Neural cell (in vitro differentiated cells): ENCODE data around the gene SLC25A21. TPM values are rescaled to one million over a fixed set of nuclear protein-coding genes. Genes with fewer than 3 reads are reported as not detected.

ENCODE experiments used
- H2AFZ ChIP-seq: fragments of 200-600, 300-800 bp; sonication (generic), shearing (Covaris generic); 2 replicates; pipeline ENCODE4 v1.6.0; 2014; ENCODE audit warnings: low read depth, mild to moderate bottlenecking, antibody characterized with exemption, low read length, moderate library complexity
- H3F3A ChIP-seq: fragments of 200-600 bp; shearing (Covaris generic); 2 replicates; pipeline ENCODE4 v1.6.1; 2016; ENCODE audit warnings: mild to moderate bottlenecking, moderate library complexity, mixed read lengths, antibody characterized with exemption, low read length; ENCODE audit not compliant: insufficient read depth, poor library complexity, severe bottlenecking
- H3K27ac ChIP-seq: fragments of 200-600, 300-800 bp; sonication (generic), shearing (Covaris generic); 2 replicates; pipeline ENCODE4 v1.5.1; 2014; ENCODE audit warnings: mild to moderate bottlenecking, low read length, moderate library complexity
- H3K27me3 ChIP-seq: fragments of 300-800, 200-600 bp; sonication (generic), shearing (Covaris generic); 2 replicates; pipeline ENCODE4 v1.6.0; 2014; ENCODE audit warnings: mild to moderate bottlenecking, low read depth, low read length, moderate library complexity; ENCODE audit not compliant: insufficient read depth
- H3K36me3 ChIP-seq: fragments of 300-800, 200-600 bp; sonication (generic), shearing (Covaris generic); 2 replicates; pipeline ENCODE4 v1.5.1; 2014; ENCODE audit warnings: mild to moderate bottlenecking, antibody characterized with exemption, low read length, moderate library complexity; ENCODE audit not compliant: insufficient read depth
- H3K4me2 ChIP-seq: fragments of 300-800, 200-600 bp; sonication (generic), shearing (Covaris generic); 2 replicates; pipeline ENCODE4 v1.6.0; 2014; ENCODE audit warnings: mild to moderate bottlenecking, low read length
- H3K4me3 ChIP-seq: fragments of 300-800, 200-600 bp; sonication (generic), shearing (Covaris generic); 2 replicates; pipeline ENCODE4 v1.5.1; 2014; ENCODE audit warnings: mild to moderate bottlenecking, low read length, moderate library complexity
- H3K79me2 ChIP-seq: fragments of 200-600 bp; shearing (Covaris generic); replicated peaks from 2 replicates; pipeline ENCODE4 v1.6.0; 2014; ENCODE audit warnings: mild to moderate bottlenecking, low read length, moderate library complexity; ENCODE audit not compliant: insufficient read depth
- H3K9ac ChIP-seq: fragments of 300-800, 200-600 bp; sonication (generic), shearing (Covaris generic); 2 replicates; pipeline ENCODE4 v1.6.1; 2016; ENCODE audit warnings: mild to moderate bottlenecking, low read length, mixed read lengths
- H3K9me2 ChIP-seq: fragments of 200-600 bp; shearing (Covaris generic); 2 replicates; pipeline ENCODE4 v1.6.1; 2016; ENCODE audit warnings: mild to moderate bottlenecking, low read length, mixed read lengths; ENCODE audit not compliant: insufficient read depth
- H3K9me3 ChIP-seq: fragments of 200-600, 300-800 bp; sonication (generic), shearing (Covaris generic); 2 replicates; pipeline ENCODE4 v1.6.1; 2016; ENCODE audit warnings: mild to moderate bottlenecking, mixed run types, low read length, moderate library complexity, mixed read lengths
- H4K20me1 ChIP-seq: fragments of 200-600 bp; shearing (Covaris generic); 2 replicates; pipeline ENCODE4 v1.6.1; 2016; ENCODE audit warnings: mild to moderate bottlenecking, mixed run types; ENCODE audit not compliant: insufficient read depth
- EP300 ChIP-seq: fragments of 450-650 bp; conservative IDR thresholded peaks from 2 replicates; pipeline ENCODE4 v1.6.1; 2014; ENCODE audit warnings: antibody characterized with exemption, mild to moderate bottlenecking, moderate library complexity; ENCODE audit not compliant: poor library complexity, severe bottlenecking
- EZH2 ChIP-seq: fragments of 200-600, 300-800 bp; shearing (Covaris generic), sonication (generic); IDR thresholded peaks from 2 replicates; pipeline ENCODE4 v1.6.1; 2014; ENCODE audit warnings: antibody characterized with exemption, low read length, borderline replicate concordance, mild to moderate bottlenecking; ENCODE audit not compliant: insufficient read depth, poor library complexity, severe bottlenecking
- MXI1 ChIP-seq: fragments of 450-650 bp; conservative IDR thresholded peaks from 2 replicates; pipeline ENCODE4 v1.6.1; 2014; ENCODE audit warnings: antibody characterized with exemption, mild to moderate bottlenecking; ENCODE audit not compliant: poor library complexity, severe bottlenecking
- POLR2AphosphoS5 ChIP-seq: IDR thresholded peaks from 2 replicates; pipeline ENCODE4 v1.6.1; 2012
- RAD21 ChIP-seq: fragments of 450-650 bp; conservative IDR thresholded peaks from 2 replicates; pipeline ENCODE4 v1.6.1; 2014; ENCODE audit warnings: antibody characterized with exemption, mild to moderate bottlenecking, moderate library complexity
- SMC3 ChIP-seq: fragments of 450-650 bp; conservative IDR thresholded peaks from 2 replicates; pipeline ENCODE4 v1.6.1; 2014; ENCODE audit warnings: antibody characterized with exemption, mild to moderate bottlenecking, moderate library complexity; ENCODE audit not compliant: poor library complexity
- TAF1 ChIP-seq: IDR thresholded peaks from 2 replicates; pipeline ENCODE4 v1.6.1; 2012; ENCODE audit warnings: low read depth
- polyA plus RNA-seq: library from polyadenylated mRNA; depleted of rRNA; stranded (reverse); fragments of >200 nt; gene quantifications from 2 replicates; pipeline ENCODE4 v1.2.3, GENCODE V29; 2014
- TF ChIP-seq, protein P1 (sequence below): fragments of 450-650 bp; IDR thresholded peaks from 2 replicates; pipeline ENCODE4 v1.5.1; 2014; ENCODE audit warnings: antibody characterized with exemption, mild to moderate bottlenecking, moderate library complexity; ENCODE audit not compliant: poor library complexity, severe bottlenecking
- TF ChIP-seq, protein P2 (sequence below): IDR thresholded peaks from 2 replicates; pipeline ENCODE4 v1.6.1; 2012; ENCODE audit warnings: borderline replicate concordance

Gene SLC25A21
- polyA plus RNA-seq, 1 donor from 2014 or later, result 0.35 TPM

DNA sequence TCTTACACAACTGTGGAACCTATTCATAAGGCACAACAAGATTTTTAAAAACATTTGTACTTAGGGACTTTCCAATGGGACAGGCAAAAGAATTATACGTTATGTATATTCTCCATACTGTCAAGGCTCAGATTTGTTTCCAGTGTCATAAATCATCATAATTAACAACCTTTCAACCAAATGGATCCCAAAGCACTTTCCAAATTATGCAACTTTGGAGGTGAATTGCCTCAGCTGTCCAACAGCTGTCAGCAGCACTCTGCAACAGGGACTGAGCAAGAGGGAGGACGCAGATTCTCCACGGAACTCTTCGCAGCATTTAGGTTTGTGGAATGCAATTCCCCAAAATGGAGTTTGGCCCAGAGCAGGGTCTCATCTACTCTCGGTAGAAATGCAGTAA is 324.2 kb downstream of the SLC25A21 start:
- Histone ChIP-seq H3K27ac (no peak overlapping the region), H3K4me2 (no peak overlapping the region), H3K27me3 (peaks cover 9% of the 10 kb centered on the region), H2AFZ (no peak overlapping the region), H3K9me3 (no peaks in the 10 kb centered on the region), H3F3A (no peaks in the 10 kb centered on the region), H3K36me3 (no peaks in the 10 kb centered on the region), H3K9me2 (no peaks in the 10 kb centered on the region), H3K4me3 (no peak overlapping the region), H3K9ac (no peak overlapping the region), H3K79me2 (no peaks in the 10 kb centered on the region), H4K20me1 (no peaks in the 10 kb centered on the region)
- no peak for TF ChIP-seq MXI1
- TF ChIP-seq, protein P1, sequence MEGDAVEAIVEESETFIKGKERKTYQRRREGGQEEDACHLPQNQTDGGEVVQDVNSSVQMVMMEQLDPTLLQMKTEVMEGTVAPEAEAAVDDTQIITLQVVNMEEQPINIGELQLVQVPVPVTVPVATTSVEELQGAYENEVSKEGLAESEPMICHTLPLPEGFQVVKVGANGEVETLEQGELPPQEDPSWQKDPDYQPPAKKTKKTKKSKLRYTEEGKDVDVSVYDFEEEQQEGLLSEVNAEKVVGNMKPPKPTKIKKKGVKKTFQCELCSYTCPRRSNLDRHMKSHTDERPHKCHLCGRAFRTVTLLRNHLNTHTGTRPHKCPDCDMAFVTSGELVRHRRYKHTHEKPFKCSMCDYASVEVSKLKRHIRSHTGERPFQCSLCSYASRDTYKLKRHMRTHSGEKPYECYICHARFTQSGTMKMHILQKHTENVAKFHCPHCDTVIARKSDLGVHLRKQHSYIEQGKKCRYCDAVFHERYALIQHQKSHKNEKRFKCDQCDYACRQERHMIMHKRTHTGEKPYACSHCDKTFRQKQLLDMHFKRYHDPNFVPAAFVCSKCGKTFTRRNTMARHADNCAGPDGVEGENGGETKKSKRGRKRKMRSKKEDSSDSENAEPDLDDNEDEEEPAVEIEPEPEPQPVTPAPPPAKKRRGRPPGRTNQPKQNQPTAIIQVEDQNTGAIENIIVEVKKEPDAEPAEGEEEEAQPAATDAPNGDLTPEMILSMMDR, result no peak
- no peak for TF ChIP-seq TAF1
- TF ChIP-seq RAD21, result no peak
- TF ChIP-seq EP300, result no peak
- TF ChIP-seq, protein P2, sequence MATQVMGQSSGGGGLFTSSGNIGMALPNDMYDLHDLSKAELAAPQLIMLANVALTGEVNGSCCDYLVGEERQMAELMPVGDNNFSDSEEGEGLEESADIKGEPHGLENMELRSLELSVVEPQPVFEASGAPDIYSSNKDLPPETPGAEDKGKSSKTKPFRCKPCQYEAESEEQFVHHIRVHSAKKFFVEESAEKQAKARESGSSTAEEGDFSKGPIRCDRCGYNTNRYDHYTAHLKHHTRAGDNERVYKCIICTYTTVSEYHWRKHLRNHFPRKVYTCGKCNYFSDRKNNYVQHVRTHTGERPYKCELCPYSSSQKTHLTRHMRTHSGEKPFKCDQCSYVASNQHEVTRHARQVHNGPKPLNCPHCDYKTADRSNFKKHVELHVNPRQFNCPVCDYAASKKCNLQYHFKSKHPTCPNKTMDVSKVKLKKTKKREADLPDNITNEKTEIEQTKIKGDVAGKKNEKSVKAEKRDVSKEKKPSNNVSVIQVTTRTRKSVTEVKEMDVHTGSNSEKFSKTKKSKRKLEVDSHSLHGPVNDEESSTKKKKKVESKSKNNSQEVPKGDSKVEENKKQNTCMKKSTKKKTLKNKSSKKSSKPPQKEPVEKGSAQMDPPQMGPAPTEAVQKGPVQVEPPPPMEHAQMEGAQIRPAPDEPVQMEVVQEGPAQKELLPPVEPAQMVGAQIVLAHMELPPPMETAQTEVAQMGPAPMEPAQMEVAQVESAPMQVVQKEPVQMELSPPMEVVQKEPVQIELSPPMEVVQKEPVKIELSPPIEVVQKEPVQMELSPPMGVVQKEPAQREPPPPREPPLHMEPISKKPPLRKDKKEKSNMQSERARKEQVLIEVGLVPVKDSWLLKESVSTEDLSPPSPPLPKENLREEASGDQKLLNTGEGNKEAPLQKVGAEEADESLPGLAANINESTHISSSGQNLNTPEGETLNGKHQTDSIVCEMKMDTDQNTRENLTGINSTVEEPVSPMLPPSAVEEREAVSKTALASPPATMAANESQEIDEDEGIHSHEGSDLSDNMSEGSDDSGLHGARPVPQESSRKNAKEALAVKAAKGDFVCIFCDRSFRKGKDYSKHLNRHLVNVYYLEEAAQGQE, result no peak
- TF ChIP-seq POLR2AphosphoS5, result no peak

DNA sequence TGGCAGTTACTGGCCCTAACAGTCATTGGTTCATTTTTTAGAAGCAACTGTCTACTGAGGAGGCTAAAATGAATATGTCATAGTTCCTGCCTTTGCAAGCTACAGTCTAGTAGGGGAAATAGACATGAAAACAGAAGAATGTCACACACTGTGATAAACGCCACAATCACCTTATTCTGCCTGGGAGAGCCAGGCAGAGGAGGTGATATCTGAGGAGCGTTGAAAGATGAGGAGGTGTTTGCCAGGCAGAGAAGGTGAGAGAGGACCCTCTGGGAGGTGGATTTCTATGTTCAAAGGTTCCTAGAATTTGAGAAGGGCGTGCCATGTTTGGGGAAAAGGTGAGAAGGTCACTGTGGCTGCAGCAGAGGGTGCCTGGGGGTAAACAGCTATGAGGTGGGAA is 325.0 kb downstream of the SLC25A21 start:
- Histone ChIP-seq H2AFZ (no peak overlapping the region), H3K27me3 (peaks cover 17% of the 10 kb centered on the region), H3K4me2 (no peak overlapping the region), H3K9me2 (no peaks in the 10 kb centered on the region), H3K27ac (no peak overlapping the region), H3F3A (no peaks in the 10 kb centered on the region), H3K9me3 (no peaks in the 10 kb centered on the region), H4K20me1 (no peaks in the 10 kb centered on the region), H3K4me3 (no peak overlapping the region), H3K36me3 (no peaks in the 10 kb centered on the region), H3K9ac (no peak overlapping the region), H3K79me2 (no peaks in the 10 kb centered on the region)
- no peak for TF ChIP-seq EZH2

DNA sequence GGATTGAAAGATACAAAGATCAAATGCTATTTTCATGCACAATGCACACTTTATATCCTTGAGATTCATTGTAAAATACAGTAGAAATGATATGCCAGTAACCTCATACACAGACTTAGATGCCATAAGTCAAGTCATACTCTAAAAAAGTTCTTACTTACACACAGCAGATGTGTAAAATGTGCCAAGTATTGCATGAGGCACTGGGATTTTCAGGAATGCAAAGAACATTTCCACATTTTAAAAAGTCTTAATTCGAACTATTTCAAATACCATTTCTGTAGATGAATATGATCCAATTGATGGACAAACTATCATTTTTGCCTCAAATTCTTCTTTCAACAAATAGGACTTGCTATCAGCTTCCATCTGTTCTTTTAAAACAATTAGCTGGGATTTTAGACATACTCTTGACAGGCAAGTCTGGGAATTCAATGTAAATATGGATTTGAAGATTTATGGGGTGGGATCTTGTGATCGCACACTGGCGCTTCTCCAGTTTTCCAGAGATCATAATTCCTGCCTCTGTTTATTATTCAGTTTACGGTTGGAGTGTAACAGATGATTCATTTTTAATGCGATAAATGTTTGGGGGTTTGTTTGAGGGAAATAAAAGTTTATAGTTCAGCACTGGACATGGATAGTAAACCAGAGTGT is 326.9 kb downstream of the SLC25A21 start:
- H3K79me2 ChIP-seq, result no peaks in the 10 kb centered on the region
- H3K36me3 ChIP-seq, result no peaks in the 10 kb centered on the region
- H3K4me2 ChIP-seq, result no peak overlapping the region
- TF ChIP-seq MXI1 (no peak), POLR2AphosphoS5 (no peak), RAD21 (no peak), EZH2 (no peak), TAF1 (no peak), EP300 (no peak), SMC3 (no peak)
- TF ChIP-seq, protein P2, result no peak
- TF ChIP-seq, protein P1, result no peak
- H3F3A ChIP-seq, result no peaks in the 10 kb centered on the region
- no peak overlapping the region for H3K9ac ChIP-seq
- H3K4me3 ChIP-seq, result no peak overlapping the region
- H3K9me3 ChIP-seq, result no peaks in the 10 kb centered on the region
- H2AFZ ChIP-seq, result no peak overlapping the region
- H4K20me1 ChIP-seq, result no peaks in the 10 kb centered on the region
- peaks cover 31% of the 10 kb centered on the region for H3K27me3 ChIP-seq
- no peaks in the 10 kb centered on the region for H3K9me2 ChIP-seq
- no peak overlapping the region for H3K27ac ChIP-seq
